HG03571 (cell line): ENCODE data around the gene MINAR1.
"Not testable (repeated sequence)": the region's sequence is repeated elsewhere in the genome, so short reads cannot be mapped to it uniquely, and the experiment has no call there.

ENCODE experiments used
- ATAC-seq: cut with Tn5 transposase; IDR thresholded peaks from one replicate; pipeline ENCODE4 v1.9.1; 2021; ENCODE audit not compliant: unreplicated experiment

The MINAR1 gene

GRCh38 chr15:79431636-79432344 lies at the start of gene MINAR1:
TSS of gene MINAR1 (plus strand) at chr15:79432336. CDS start at chr15:79456148, 23,812 bp downstream.
- no peak for ATAC-seq

GRCh38 chr15:79394231-79394630 lies 37.9 kb upstream of the MINAR1 start:
- no peak for ATAC-seq

- no peak for ATAC-seq
These were observed 35.3 kb upstream of the MINAR1 start for GRCh38 chr15:79396850-79397249.

GRCh38 chr15:79397269-79397910 lies 34.7 kb upstream of the MINAR1 start:
- ATAC-seq, result no peak

GRCh38 chr15:79399606-79400005 lies 32.5 kb upstream of the MINAR1 start:
- ATAC-seq, result no peak

GRCh38 chr15:79400650-79401049 lies 31.5 kb upstream of the MINAR1 start:
- ATAC-seq, result no peak

- ATAC-seq, result no peak
These were observed 30.8 kb upstream of the MINAR1 start for GRCh38 chr15:79401301-79401700.

GRCh38 chr15:79402136-79402535 lies 30.0 kb upstream of the MINAR1 start:
- no peak for ATAC-seq

- no peak for ATAC-seq
These were observed 28.6 kb upstream of the MINAR1 start for GRCh38 chr15:79403501-79403900.

GRCh38 chr15:79406210-79406609 lies 25.9 kb upstream of the MINAR1 start:
- no peak for ATAC-seq

GRCh38 chr15:79408041-79408440 lies 24.1 kb upstream of the MINAR1 start:
- ATAC-seq, result no peak

GRCh38 chr15:79410237-79410636 lies 21.9 kb upstream of the MINAR1 start:
- no peak for ATAC-seq

- no peak for ATAC-seq
These were observed 20.1 kb upstream of the MINAR1 start for GRCh38 chr15:79412010-79412409.

- no peak for ATAC-seq
These were observed 19.7 kb upstream of the MINAR1 start for GRCh38 chr15:79412429-79412828.

GRCh38 chr15:79416876-79417275 lies 15.3 kb upstream of the MINAR1 start:
- ATAC-seq, result no peak

- ATAC-seq, result no peak
These were observed 13.3 kb upstream of the MINAR1 start for GRCh38 chr15:79418693-79419279.

GRCh38 chr15:79425591-79426295 lies 6.4 kb upstream of the MINAR1 start:
- no peak for ATAC-seq

GRCh38 chr15:79426899-79427298 lies 5.2 kb upstream of the MINAR1 start:
- ATAC-seq, result not testable (repeated sequence)

GRCh38 chr15:79427781-79428598 lies 4.1 kb upstream of the MINAR1 start:
- no peak for ATAC-seq

- ATAC-seq, result no peak
These were observed 1.1 kb upstream of the MINAR1 start for GRCh38 chr15:79430901-79431635.
